SK-N-SH (cell line): ENCODE data around the gene SPEM3. TPM values are rescaled to one million over a fixed set of nuclear protein-coding genes. Genes with fewer than 3 reads are reported as not detected.

Experiments
- CTCF ChIA-PET: fragments of 300-600, 350-600 bp; formaldehyde crosslinking; extraction: SDS; loops from one replicate; lab custom pipeline; 2021; lab: Yijun Ruan, JAX
- POLR2A ChIA-PET: fragments of 350-600 bp; sonication (Branson Sonifier 250); formaldehyde crosslinking; extraction: SDS; loops from one replicate; lab custom pipeline; 2020; ENCODE audit warnings: antibody characterized with exemption, inconsistent platforms; lab: Yijun Ruan, JAX
- DNase-seq: peaks from one replicate; pipeline ENCODE4 v3.0.0; 2012
- H2AFZ ChIP-seq: fragments of 200-600 bp; sonication (generic); 2 replicates; pipeline ENCODE4 v1.8.1; 2016; ENCODE audit warnings: antibody characterized with exemption, mild to moderate bottlenecking, low read depth
- H3F3A ChIP-seq: fragments of 200-600 bp; sonication (generic); replicated peaks from 2 replicates; pipeline ENCODE3; 2016; ENCODE audit warnings: antibody characterized with exemption, mild to moderate bottlenecking; ENCODE audit not compliant: insufficient read depth
- H3K27ac ChIP-seq, 2 experiments: fragments of 200-500 bp in 1 of 2; fragments of 200-600 bp in 1 of 2; sonication (Bioruptor generic) in 1 of 2; sonication (generic), shearing (Covaris generic) in 1 of 2; 2 replicates each; pipeline versions ENCODE4 v1.5.1 to v1.6.1; 2014 to 2016; ENCODE audit warnings: low read depth in 2 of 2, inconsistent platforms in 1 of 2, low read length in 1 of 2, mild to moderate bottlenecking in 1 of 2, mixed read lengths in 1 of 2
- H3K27me3 ChIP-seq: fragments of 200-600 bp; sonication (generic), shearing (Covaris generic); 2 replicates; pipeline ENCODE4 v1.6.1; 2016; ENCODE audit warnings: mixed run types; ENCODE audit not compliant: insufficient read depth
- H3K36me3 ChIP-seq, 2 experiments: fragments of 200-500 bp in 1 of 2; fragments of 200-600 bp in 1 of 2; sonication (Bioruptor generic) in 1 of 2; sonication (generic) in 1 of 2; replicated peaks in 1 of 2; 2 replicates each; pipeline versions ENCODE3 to v1.5.1; 2014 to 2016; ENCODE audit warnings: low read length in 1 of 2, mild to moderate bottlenecking in 1 of 2; ENCODE audit not compliant: insufficient read depth in 2 of 2, control insufficient read depth in 1 of 2
- H3K4me1 ChIP-seq, 2 experiments: fragments of 200-500 bp in 1 of 2; fragments of 200-600 bp in 1 of 2; sonication (Bioruptor generic) in 1 of 2; sonication (generic), shearing (Covaris generic) in 1 of 2; 2 replicates each; pipeline versions ENCODE4 v1.5.1 to v1.6.1; 2014 to 2016; ENCODE audit warnings: low read depth in 1 of 2, low read length in 1 of 2, mixed run types in 1 of 2; ENCODE audit not compliant: insufficient read depth in 2 of 2, control insufficient read depth in 1 of 2
- H3K4me2 ChIP-seq: fragments of 200-600 bp; sonication (generic), shearing (Covaris generic); 2 replicates; pipeline ENCODE4 v1.6.1; 2017; ENCODE audit warnings: mixed run types
- H3K4me3 ChIP-seq, 2 experiments: fragments of 200-500 bp in 1 of 2; fragments of 200-600 bp in 1 of 2; sonication (Bioruptor generic) in 1 of 2; sonication (generic), shearing (Covaris generic) in 1 of 2; 2 replicates each; pipeline versions ENCODE4 v1.5.1 to v1.8.1; 2014 to 2016; ENCODE audit warnings: low read depth in 2 of 2, inconsistent platforms in 1 of 2, low read length in 1 of 2, mild to moderate bottlenecking in 1 of 2, mixed read lengths in 1 of 2, moderate library complexity in 1 of 2
- H3K79me2 ChIP-seq: fragments of 200-600 bp; sonication (generic); 2 replicates; pipeline ENCODE4 v1.8.1; 2017; ENCODE audit warnings: mild to moderate bottlenecking; ENCODE audit not compliant: insufficient read depth
- H3K9ac ChIP-seq: fragments of 200-600 bp; sonication (generic); 2 replicates; pipeline ENCODE4 v1.6.1; 2017; ENCODE audit warnings: mixed run types
- H3K9me2 ChIP-seq: fragments of 200-600 bp; sonication (generic); 2 replicates; pipeline ENCODE4 v1.6.1; 2017; ENCODE audit warnings: mixed run types
- H3K9me3 ChIP-seq: fragments of 200-600 bp; sonication (generic); 2 replicates; pipeline ENCODE4 v1.6.1; 2017; ENCODE audit warnings: mixed run types, mild to moderate bottlenecking, moderate library complexity
- H4K20me1 ChIP-seq: fragments of 200-600 bp; sonication (generic); 2 replicates; pipeline ENCODE4 v1.6.1; 2017; ENCODE audit warnings: mild to moderate bottlenecking, mixed run types; ENCODE audit not compliant: insufficient read depth
- CHD2 ChIP-seq: fragments of 150-350 bp; IDR thresholded peaks from 2 replicates; pipeline ENCODE4 v1.6.1; 2018; ENCODE audit warnings: low read length; ENCODE audit not compliant: partially characterized antibody
- EP300 ChIP-seq, 2 experiments: IDR thresholded peaks; 2 replicates each; pipeline versions ENCODE4 v1.4.0 to v1.6.1; 2012; ENCODE audit warnings: borderline replicate concordance in 1 of 2, low read depth in 1 of 2, low read length in 1 of 2
- FOXJ3 ChIP-seq: sonication (generic); formaldehyde crosslinking; IDR thresholded peaks from 2 replicates; pipeline ENCODE4 v1.5.1; 2020; ENCODE audit warnings: mild to moderate bottlenecking, missing genetic modification reagents
- FOXM1 ChIP-seq: IDR thresholded peaks from 2 replicates; pipeline ENCODE4 v1.4.0; 2012; ENCODE audit warnings: low read depth, mild to moderate bottlenecking
- GABPA ChIP-seq: IDR thresholded peaks from 2 replicates; pipeline ENCODE4 v1.4.0; 2012; ENCODE audit warnings: low read depth, mild to moderate bottlenecking
- GATA2 ChIP-seq: sonication (generic); formaldehyde crosslinking; IDR thresholded peaks from 2 replicates; pipeline ENCODE4 v1.5.0; 2020; ENCODE audit warnings: mild to moderate bottlenecking, missing genetic modification reagents
- JUND ChIP-seq: IDR thresholded peaks from 2 replicates; pipeline ENCODE4 v1.4.0; 2012
- MXI1 ChIP-seq: IDR thresholded peaks from 2 replicates; pipeline ENCODE4 v1.6.1; 2012; ENCODE audit warnings: mild to moderate bottlenecking, low read depth, low read length, improper control_type of control experiment
- NFIC ChIP-seq: IDR thresholded peaks from 2 replicates; pipeline ENCODE4 v1.4.0; 2012; ENCODE audit warnings: borderline replicate concordance
- POLR2AphosphoS5 ChIP-seq: IDR thresholded peaks from 2 replicates; pipeline ENCODE4 v1.6.1; 2012; ENCODE audit warnings: low read depth, low read length
- RAD21 ChIP-seq: IDR thresholded peaks from 2 replicates; pipeline ENCODE4 v1.6.1; 2012; ENCODE audit warnings: mild to moderate bottlenecking, low read length
- RFX5 ChIP-seq: IDR thresholded peaks from 2 replicates; pipeline ENCODE4 v1.6.1; 2012; ENCODE audit warnings: mild to moderate bottlenecking, improper control_type of control experiment, low read length
- TCF12 ChIP-seq: IDR thresholded peaks from 2 replicates; pipeline ENCODE4 v1.4.0; 2012
- TEAD4 ChIP-seq: IDR thresholded peaks from 2 replicates; pipeline ENCODE4 v1.4.0; 2012; ENCODE audit warnings: mild to moderate bottlenecking, borderline replicate concordance; ENCODE audit not compliant: insufficient read depth
- YY1 ChIP-seq: IDR thresholded peaks from 2 replicates; pipeline ENCODE4 v1.4.0; 2012; ENCODE audit warnings: low read depth, mild to moderate bottlenecking
- WGBS: methylation state at CpG from one replicate; pipeline ENCODE4 v1.1.6; 2017; ENCODE audit warnings: low lambda C conversion rate; 5-methylcytosine and 5-hydroxymethylcytosine counted together
- polyA plus RNA-seq, 3 experiments: library from polyadenylated mRNA; depleted of rRNA; stranded (reverse); fragments of >200 nt; gene quantifications; 2 replicates each; pipeline ENCODE4 v1.2.3, GENCODE V29; 2012
- TF ChIP-seq, protein P1 (sequence below): fragments of 150-350 bp; IDR thresholded peaks from 2 replicates; pipeline ENCODE4 v1.6.1; 2016; ENCODE audit warnings: mild to moderate bottlenecking, low read depth, low read length
- TF ChIP-seq, protein P2 (sequence below): IDR thresholded peaks from 2 replicates; pipeline ENCODE4 v1.4.0; 2012; ENCODE audit warnings: low read depth, borderline replicate concordance
- TF ChIP-seq, protein P3 (sequence below): fragments of 200-600 bp; sonication (generic); IDR thresholded peaks from 2 replicates; pipeline ENCODE4 v1.6.1; 2017; ENCODE audit warnings: antibody characterized with exemption, mild to moderate bottlenecking, moderate library complexity
- TF ChIP-seq, protein P4 (sequence below): IDR thresholded peaks from 2 replicates; pipeline ENCODE4 v1.4.0; 2012; ENCODE audit warnings: low read depth
- TF ChIP-seq, protein P5 (sequence below): IDR thresholded peaks from 2 replicates; pipeline ENCODE4; 2012

SPEM3 gene
- polyA plus RNA-seq, 1 of the 3 experiments (the other 2 are of a cell fraction), result not detected

DNA sequence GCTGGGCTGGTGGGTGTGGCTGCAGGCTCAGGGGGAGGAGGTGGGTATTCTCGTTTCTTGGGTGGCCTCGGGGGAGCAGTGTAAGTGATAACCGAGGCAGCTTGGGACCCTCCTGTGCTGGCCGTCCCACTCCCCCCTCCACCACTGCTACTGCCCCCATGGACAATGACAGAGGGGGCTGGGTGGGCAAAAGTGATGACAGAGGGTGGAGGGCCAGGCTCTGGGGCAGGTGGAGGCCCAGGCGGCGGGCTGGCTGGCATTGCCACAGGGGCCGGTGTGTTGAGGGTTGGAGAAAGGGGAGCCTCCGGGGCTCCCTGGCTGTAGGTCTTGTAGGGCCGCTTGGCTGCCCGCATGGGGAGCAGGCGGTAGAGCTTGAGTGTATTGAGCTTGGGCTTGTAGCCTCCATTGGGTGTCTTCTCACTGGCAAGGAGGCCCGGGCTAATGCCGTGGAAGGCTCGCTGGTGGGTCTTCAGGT lies 34.8 kb downstream of the SPEM3 start:
- Histone ChIP-seq H2AFZ (no peak overlapping the region), H3K9ac (no peak overlapping the region), H3K4me1 (peaks cover 4 to 12% of the 10 kb centered on the region in 2 experiments; a peak in 1 of 4 replicates), H3K9me3 (no peaks in the 10 kb centered on the region), H3K4me2 (no peak overlapping the region), H3K79me2 (peaks cover 23% of the 10 kb centered on the region), H3K4me3 (no peak overlapping the region), H3K27ac (no peak overlapping the region), H3K27me3 (no peaks in the 10 kb centered on the region), H3K9me2 (no peaks in the 10 kb centered on the region), H4K20me1 (0 out of 2 replicates have a peak, but pooled peaks cover 7% of the 10 kb centered on the region), H3F3A (peaks cover 16% of the 10 kb centered on the region), H3K36me3 (peaks cover 4 to 33% of the 10 kb centered on the region in 2 experiments)
- ChIA-PET CTCF (no interaction called here), POLR2A (interaction anchor here (0.7 kb wide), 1 partner anchor 16 kb away, joined by 3 read pairs; the partner anchor contains the start of gene ZBTB4)
- TF ChIP-seq YY1 (no peak), NFIC (no peak), GATA2 (CRISPR knock-in tag) (no peak), FOXJ3 (CRISPR knock-in tag) (no peak), EP300 (IDR thresholded peaks at IDR 0.05; ENCODE audit: borderline replicate concordance in 1 of 2, low read depth in 1 of 2, low read length in 1 of 2) (no peak), RFX5 (no peak), GABPA (no peak)
- TF ChIP-seq, protein P1, sequence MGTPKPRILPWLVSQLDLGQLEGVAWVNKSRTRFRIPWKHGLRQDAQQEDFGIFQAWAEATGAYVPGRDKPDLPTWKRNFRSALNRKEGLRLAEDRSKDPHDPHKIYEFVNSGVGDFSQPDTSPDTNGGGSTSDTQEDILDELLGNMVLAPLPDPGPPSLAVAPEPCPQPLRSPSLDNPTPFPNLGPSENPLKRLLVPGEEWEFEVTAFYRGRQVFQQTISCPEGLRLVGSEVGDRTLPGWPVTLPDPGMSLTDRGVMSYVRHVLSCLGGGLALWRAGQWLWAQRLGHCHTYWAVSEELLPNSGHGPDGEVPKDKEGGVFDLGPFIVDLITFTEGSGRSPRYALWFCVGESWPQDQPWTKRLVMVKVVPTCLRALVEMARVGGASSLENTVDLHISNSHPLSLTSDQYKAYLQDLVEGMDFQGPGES, result no peak
- 98% methylated on average over 14 of the region's 14 CpGs for WGBS
- no peak for DNase-seq

DNA sequence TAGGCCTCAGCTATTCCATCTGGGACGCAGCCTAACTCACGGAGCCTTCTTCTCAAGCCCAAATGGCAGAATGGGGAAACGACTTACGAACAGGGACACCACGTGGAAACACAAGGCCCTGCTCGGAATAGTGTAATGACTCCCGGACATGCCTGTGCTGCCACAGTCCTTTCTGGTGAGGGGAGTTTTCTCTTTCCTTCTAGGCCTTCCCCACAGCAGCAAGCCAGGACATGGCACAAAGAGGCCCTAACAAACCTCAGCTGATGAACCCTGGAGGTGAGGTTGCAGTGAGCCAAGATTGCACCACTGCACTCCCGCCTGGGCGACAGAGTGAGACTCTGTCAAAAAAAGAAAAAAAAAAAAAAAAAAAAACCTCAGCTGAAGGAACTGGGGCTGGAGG lies 35.4 kb downstream of the SPEM3 start:
- Histone ChIP-seq H3K4me2 (no peak overlapping the region), H3K4me1 (peaks cover 4 to 12% of the 10 kb centered on the region in 2 experiments; a peak in 1 of 4 replicates), H4K20me1 (0 out of 2 replicates have a peak, but pooled peaks cover 7% of the 10 kb centered on the region), H3K36me3 (peaks cover 4 to 32% of the 10 kb centered on the region in 2 experiments), H3K4me3 (no peak overlapping the region), H3K27ac (no peak overlapping the region), H3K79me2 (peaks cover 30% of the 10 kb centered on the region), H3F3A (peaks cover 11% of the 10 kb centered on the region), H3K9ac (no peak overlapping the region), H2AFZ (no peak overlapping the region), H3K27me3 (no peaks in the 10 kb centered on the region), H3K9me3 (no peaks in the 10 kb centered on the region), H3K9me2 (no peaks in the 10 kb centered on the region)
- TF ChIP-seq MXI1, result no peak
- TF ChIP-seq EP300 (IDR thresholded peaks at IDR 0.05; ENCODE audit: borderline replicate concordance in 1 of 2, low read depth in 1 of 2, low read length in 1 of 2), result no peak
- TF ChIP-seq, protein P1, result no peak
- TF ChIP-seq FOXJ3 (CRISPR knock-in tag), result no peak
- TF ChIP-seq TCF12, result no peak
- no peak for TF ChIP-seq FOXM1
- TF ChIP-seq CHD2, result no peak
- TF ChIP-seq, protein P2, sequence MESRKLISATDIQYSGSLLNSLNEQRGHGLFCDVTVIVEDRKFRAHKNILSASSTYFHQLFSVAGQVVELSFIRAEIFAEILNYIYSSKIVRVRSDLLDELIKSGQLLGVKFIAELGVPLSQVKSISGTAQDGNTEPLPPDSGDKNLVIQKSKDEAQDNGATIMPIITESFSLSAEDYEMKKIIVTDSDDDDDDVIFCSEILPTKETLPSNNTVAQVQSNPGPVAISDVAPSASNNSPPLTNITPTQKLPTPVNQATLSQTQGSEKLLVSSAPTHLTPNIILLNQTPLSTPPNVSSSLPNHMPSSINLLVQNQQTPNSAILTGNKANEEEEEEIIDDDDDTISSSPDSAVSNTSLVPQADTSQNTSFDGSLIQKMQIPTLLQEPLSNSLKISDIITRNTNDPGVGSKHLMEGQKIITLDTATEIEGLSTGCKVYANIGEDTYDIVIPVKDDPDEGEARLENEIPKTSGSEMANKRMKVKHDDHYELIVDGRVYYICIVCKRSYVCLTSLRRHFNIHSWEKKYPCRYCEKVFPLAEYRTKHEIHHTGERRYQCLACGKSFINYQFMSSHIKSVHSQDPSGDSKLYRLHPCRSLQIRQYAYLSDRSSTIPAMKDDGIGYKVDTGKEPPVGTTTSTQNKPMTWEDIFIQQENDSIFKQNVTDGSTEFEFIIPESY, result no peak
- TF ChIP-seq, protein P3, sequence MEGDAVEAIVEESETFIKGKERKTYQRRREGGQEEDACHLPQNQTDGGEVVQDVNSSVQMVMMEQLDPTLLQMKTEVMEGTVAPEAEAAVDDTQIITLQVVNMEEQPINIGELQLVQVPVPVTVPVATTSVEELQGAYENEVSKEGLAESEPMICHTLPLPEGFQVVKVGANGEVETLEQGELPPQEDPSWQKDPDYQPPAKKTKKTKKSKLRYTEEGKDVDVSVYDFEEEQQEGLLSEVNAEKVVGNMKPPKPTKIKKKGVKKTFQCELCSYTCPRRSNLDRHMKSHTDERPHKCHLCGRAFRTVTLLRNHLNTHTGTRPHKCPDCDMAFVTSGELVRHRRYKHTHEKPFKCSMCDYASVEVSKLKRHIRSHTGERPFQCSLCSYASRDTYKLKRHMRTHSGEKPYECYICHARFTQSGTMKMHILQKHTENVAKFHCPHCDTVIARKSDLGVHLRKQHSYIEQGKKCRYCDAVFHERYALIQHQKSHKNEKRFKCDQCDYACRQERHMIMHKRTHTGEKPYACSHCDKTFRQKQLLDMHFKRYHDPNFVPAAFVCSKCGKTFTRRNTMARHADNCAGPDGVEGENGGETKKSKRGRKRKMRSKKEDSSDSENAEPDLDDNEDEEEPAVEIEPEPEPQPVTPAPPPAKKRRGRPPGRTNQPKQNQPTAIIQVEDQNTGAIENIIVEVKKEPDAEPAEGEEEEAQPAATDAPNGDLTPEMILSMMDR, result no peak
- TF ChIP-seq, protein P4, sequence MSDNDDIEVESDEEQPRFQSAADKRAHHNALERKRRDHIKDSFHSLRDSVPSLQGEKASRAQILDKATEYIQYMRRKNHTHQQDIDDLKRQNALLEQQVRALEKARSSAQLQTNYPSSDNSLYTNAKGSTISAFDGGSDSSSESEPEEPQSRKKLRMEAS, result no peak
- no peak for TF ChIP-seq GABPA
- TF ChIP-seq POLR2AphosphoS5, result no peak
- TF ChIP-seq RAD21, result no peak
- no peak for TF ChIP-seq TEAD4
- TF ChIP-seq YY1, result no peak
- TF ChIP-seq, protein P5, sequence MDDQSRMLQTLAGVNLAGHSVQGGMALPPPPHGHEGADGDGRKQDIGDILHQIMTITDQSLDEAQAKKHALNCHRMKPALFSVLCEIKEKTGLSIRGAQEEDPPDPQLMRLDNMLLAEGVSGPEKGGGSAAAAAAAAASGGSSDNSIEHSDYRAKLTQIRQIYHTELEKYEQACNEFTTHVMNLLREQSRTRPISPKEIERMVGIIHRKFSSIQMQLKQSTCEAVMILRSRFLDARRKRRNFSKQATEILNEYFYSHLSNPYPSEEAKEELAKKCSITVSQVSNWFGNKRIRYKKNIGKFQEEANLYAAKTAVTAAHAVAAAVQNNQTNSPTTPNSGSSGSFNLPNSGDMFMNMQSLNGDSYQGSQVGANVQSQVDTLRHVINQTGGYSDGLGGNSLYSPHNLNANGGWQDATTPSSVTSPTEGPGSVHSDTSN, result no peak
- TF ChIP-seq JUND, result no peak
- POLR2A ChIA-PET, result interaction anchor here (0.7 kb wide), 1 partner anchor 15 kb away, joined by 3 read pairs; the partner anchor contains the start of gene ZBTB4
- WGBS, result 97% methylated on average over 9 of the region's 9 CpGs
- CTCF ChIA-PET, result interaction anchor here (1.1 kb wide), 1 partner anchor 16 kb away, joined by 3 read pairs; the partner anchor contains the start of gene ZBTB4
- DNase-seq, result no peak
